ENCODE measurements around the gene ZNF750.

ZNF750 gene

GRCh38 chr17:82846061-82846691 is 6.4 kb upstream of the ZNF750 start:
- Histone ChIP-seq H3K4me2 (ENCODE audit: low read depth, low read length, poor library complexity, severe bottlenecking) (no peak overlapping the region), H3K4me3 (ENCODE audit: insufficient read depth, low read length, poor library complexity, severe bottlenecking) (no peak overlapping the region), H3K9ac (ENCODE audit: low read length) (no peak overlapping the region), H3K27me3 (ENCODE audit: low read length) (no peaks in the 10 kb centered on the region), H3K79me2 (ENCODE audit: insufficient read depth, low read length) (no peaks in the 10 kb centered on the region), H4K20me1 (ENCODE audit: low read depth, low read length) (no peaks in the 10 kb centered on the region), H3K9me3 (ENCODE audit: insufficient read depth, low read length) (no peaks in the 10 kb centered on the region), H3K9me2 (replicated peaks; ENCODE audit: insufficient read depth, low read length) (no peaks in the 10 kb centered on the region), H2AFZ (ENCODE audit: low read depth, low read length, severe bottlenecking) (no peak overlapping the region), H3F3A (ENCODE audit: insufficient read depth) (no peaks in the 10 kb centered on the region), H3K27ac (ENCODE audit: low read depth, low read length) (no peak overlapping the region), H3K36me3 (ENCODE audit: low read length) (no peaks in the 10 kb centered on the region)
- TF ChIP-seq EZH2phosphoT487 (conservative IDR thresholded peaks at IDR 0.05; ENCODE audit: low read length) (no peak), CTCF (IDR thresholded peaks at IDR 0.05; ENCODE audit: insufficient read depth, low read length, poor library complexity, severe bottlenecking) (no peak)

- no peaks in the 10 kb centered on the region for H3F3A ChIP-seq (ENCODE audit: insufficient read depth)
- TF ChIP-seq EZH2phosphoT487 (conservative IDR thresholded peaks at IDR 0.05; ENCODE audit: low read length) (no peak), CTCF (IDR thresholded peaks at IDR 0.05; ENCODE audit: insufficient read depth, low read length, poor library complexity, severe bottlenecking) (no peak)
Measured at GRCh38 chr17:82845163-82845807, 5.5 kb upstream of the ZNF750 start.

GRCh38 chr17:82844796-82845162 is 5.0 kb upstream of the ZNF750 start:
- H3K9me3 ChIP-seq (ENCODE audit: insufficient read depth, low read length) = no peaks in the 10 kb centered on the region
- H3K27ac ChIP-seq (ENCODE audit: low read depth, low read length) = no peak overlapping the region
- no peaks in the 10 kb centered on the region for H3K79me2 ChIP-seq (ENCODE audit: insufficient read depth, low read length)
- H3K27me3 ChIP-seq (ENCODE audit: low read length) = no peaks in the 10 kb centered on the region
- TF ChIP-seq EZH2phosphoT487 (conservative IDR thresholded peaks at IDR 0.05; ENCODE audit: low read length) = no peak
- TF ChIP-seq CTCF (IDR thresholded peaks at IDR 0.05; ENCODE audit: insufficient read depth, low read length, poor library complexity, severe bottlenecking) = no peak
- H3F3A ChIP-seq (ENCODE audit: insufficient read depth) = no peaks in the 10 kb centered on the region
- no peak overlapping the region for H3K4me3 ChIP-seq (ENCODE audit: insufficient read depth, low read length, poor library complexity, severe bottlenecking)
- no peak overlapping the region for H3K4me2 ChIP-seq (ENCODE audit: low read depth, low read length, poor library complexity, severe bottlenecking)
- H3K9me2 ChIP-seq (replicated peaks; ENCODE audit: insufficient read depth, low read length) = no peaks in the 10 kb centered on the region
- H4K20me1 ChIP-seq (ENCODE audit: low read depth, low read length) = no peaks in the 10 kb centered on the region
- no peak overlapping the region for H3K9ac ChIP-seq (ENCODE audit: low read length)
- H2AFZ ChIP-seq (ENCODE audit: low read depth, low read length, severe bottlenecking) = no peak overlapping the region
- H3K36me3 ChIP-seq (ENCODE audit: low read length) = no peaks in the 10 kb centered on the region

More at GRCh38 chr17:82845163-82845807, 5.5 kb upstream of the ZNF750 start:
- Histone ChIP-seq H2AFZ (ENCODE audit: low read depth, low read length, severe bottlenecking) (no peak overlapping the region), H3K4me3 (ENCODE audit: insufficient read depth, low read length, poor library complexity, severe bottlenecking) (no peak overlapping the region), H3K27ac (ENCODE audit: low read depth, low read length) (no peak overlapping the region), H3K9me2 (replicated peaks; ENCODE audit: insufficient read depth, low read length) (no peaks in the 10 kb centered on the region), H3K79me2 (ENCODE audit: insufficient read depth, low read length) (no peaks in the 10 kb centered on the region), H3K9ac (ENCODE audit: low read length) (no peak overlapping the region), H4K20me1 (ENCODE audit: low read depth, low read length) (no peaks in the 10 kb centered on the region), H3K9me3 (ENCODE audit: insufficient read depth, low read length) (no peaks in the 10 kb centered on the region), H3K4me2 (ENCODE audit: low read depth, low read length, poor library complexity, severe bottlenecking) (no peak overlapping the region), H3K27me3 (ENCODE audit: low read length) (no peaks in the 10 kb centered on the region), H3K36me3 (ENCODE audit: low read length) (no peaks in the 10 kb centered on the region)

All from SU-DHL-6 (cell line).